Activated T-cell treated with anti-CD3 and anti-CD28 coated beads, Interleukin-2, amount 50 U/mL, for 1 hour (primary cell): ENCODE results near the gene TVP23A.
"Not testable (repeated sequence)": the region's sequence is repeated elsewhere in the genome, so short reads cannot be mapped to it uniquely, and the experiment has no call there.

Source experiments
- DNase-seq: peaks from one replicate; pipeline ENCODE4 v3.0.0-alpha.2; 2020

TVP23A gene

DNA sequence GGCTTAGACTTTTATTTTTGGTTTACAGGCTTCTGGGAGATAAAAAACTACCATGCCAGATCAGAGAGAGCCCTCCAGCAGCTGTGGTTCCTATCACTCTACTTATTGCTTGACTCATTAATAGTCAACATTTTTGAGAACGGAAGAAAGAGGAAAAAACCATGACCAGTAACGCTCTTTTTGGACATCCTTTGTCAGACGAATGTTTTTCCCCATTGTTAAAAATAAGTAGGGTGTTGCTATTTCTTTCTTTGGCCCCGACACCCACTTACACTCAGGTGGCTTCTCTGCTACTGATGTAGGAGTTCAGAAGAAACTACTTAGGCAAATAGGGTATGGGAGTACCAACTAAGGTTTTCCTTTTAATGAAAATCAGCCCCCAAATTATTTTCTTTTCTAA, 27.5 kb downstream of the TVP23A start:
- DNase-seq: no peak

DNA sequence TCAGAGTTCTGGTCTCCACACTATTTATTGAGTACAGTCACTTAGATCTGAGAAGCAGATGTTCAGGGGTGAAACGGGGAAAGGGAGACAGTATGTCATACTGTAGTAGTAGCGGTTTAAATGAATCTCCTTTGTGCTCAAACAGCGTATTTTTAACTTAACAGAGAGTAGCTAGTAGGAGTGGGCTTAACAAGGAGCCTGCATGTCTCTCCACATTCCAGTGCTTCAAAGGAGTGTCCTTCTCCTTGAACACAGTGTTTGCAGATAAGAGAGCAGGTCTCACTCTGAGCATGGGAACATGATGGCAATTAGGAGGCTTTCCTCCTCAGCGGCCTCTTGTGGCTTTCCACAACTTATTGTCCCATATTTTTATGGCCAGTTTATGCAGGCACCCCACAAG, 30.0 kb downstream of the TVP23A start:
- not testable (repeated sequence) for DNase-seq

DNA sequence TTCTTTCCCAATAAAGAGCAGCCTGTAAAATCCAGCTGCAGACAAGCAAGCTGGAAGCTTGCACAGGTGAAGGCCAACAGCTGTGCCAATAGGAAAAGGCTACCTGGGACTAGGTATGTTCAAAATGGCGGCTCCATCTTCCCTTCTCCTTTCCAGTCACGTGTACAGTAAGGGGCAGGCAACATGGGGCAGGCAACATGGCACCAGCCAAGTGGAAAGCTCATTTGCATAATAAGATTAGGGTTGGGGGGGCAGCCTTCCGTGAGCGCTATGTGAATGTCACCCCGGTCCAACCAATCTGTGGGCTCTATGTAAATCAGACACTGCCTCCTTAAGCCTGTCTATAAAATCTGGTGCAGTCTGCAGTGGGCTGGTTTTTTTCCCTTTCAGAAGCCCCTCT, 31.3 kb downstream of the TVP23A start:
- DNase-seq: no peak

DNA sequence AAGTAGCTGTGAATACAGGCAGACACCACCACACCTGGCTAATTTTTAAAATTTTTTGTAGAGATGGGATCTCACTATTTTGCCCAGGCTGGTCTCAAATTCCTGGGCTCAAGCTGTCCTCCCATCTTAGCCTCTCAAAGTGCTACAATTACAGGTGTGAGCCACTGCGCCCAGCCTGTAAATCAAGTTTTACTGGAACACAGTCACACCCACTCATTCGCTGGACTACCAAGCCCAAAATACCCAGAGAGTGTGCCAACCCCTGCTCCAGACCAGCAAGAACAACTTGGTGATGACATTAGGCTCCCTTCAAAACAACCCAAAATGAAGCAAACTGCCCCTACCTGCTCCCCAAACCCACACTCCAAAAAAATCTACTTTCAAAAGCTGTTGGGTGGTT, 36.0 kb downstream of the TVP23A start:
- DNase-seq: no peak

DNA sequence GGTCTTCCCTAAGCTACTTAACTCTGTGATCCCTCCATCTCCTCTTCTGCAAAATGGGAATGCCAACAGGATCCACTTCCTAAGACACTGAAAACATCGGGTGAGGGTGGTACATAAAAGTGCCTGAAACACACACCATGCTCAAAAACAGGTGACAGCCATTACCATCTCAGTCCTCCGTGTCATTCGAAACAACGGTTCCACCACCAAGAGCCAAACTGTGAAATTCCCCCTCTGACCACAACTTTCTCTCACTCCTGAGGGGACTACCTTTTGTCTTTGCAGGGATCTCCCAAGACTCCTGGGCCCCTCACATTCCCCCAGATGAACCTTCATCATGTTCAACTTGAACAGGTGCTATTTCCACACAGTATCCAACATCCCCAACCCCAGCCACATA, 38.0 kb downstream of the TVP23A start:
- DNase-seq: no peak

DNA sequence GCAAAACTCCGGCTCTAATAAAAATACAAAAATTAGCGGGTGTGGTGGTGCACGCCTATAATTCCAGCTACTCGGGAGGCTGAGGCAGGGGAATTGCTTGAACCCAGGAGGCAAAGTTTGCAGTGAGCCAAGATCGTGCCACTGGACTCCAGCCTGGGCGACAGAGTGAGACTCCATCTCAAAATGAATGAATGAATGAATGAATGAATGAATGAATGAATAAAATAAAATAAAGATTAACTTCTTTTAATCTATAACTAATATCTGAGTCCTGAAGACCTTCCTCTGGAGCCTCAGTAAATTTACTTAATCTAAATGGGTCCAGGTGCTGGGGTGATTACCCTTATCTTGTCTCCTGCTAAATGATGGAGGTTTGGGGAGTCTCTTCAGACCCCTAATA, 38.7 kb downstream of the TVP23A start:
- not testable (repeated sequence) for DNase-seq

DNA sequence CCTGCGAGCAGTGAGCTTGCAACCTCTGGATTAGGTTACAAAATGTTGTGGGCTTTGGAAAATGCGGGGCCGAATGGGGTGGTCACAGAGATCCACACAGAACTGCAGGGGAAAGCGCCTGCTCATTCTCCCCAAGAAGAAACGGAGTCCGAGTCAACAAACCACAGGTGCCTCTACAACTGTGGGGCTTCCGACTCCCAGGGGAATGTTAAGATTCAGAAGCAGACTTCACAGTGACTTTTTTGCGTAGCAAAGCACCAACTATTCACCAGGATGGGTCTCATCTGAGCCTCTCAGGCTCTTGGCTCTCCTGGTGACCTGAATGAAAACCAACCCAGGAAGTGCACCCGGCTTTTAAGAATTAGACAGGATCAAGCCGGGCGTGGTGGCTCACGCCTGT, 41.2 kb downstream of the TVP23A start:
- DNase-seq: no peak

DNA sequence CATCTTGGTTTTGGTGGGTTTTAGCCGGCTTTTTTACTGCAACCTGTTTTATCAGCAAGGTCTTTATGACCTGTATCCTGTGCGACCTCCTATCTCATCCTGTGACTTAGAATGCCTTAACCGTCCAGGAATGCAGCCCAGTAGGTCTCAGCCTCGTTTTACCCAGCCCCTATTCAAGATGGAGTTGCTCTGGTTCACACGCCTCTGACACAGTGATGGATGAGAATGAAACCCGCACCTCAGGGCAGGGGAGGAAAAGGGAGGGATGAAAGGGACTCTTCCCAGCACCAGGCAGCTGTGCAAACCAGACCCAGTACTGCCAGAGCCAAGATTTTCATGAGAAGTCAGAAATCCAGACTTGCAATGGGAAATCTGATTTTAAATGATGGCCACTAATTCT, 41.7 kb downstream of the TVP23A start:
- not testable (repeated sequence) for DNase-seq

DNA sequence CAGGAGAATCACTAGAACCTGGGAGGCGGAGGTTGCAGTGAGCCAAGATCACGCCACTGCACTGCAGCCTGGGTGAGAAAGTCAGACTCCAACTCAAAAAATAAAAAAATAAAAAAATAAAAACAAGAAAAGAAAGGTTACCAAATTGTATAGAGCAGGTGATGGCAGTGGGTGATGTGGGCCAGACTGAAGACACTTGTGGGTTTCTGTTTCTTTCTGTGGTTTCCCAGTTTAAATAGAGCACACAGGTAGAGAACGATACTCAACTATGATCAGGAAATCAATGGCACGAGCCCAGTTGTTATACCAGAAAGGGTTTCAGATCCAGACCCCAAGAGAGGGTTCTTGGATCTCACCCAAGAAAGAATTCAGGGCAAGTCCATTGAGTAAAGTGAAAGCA, 42.3 kb downstream of the TVP23A start:
- no peak for DNase-seq

DNA sequence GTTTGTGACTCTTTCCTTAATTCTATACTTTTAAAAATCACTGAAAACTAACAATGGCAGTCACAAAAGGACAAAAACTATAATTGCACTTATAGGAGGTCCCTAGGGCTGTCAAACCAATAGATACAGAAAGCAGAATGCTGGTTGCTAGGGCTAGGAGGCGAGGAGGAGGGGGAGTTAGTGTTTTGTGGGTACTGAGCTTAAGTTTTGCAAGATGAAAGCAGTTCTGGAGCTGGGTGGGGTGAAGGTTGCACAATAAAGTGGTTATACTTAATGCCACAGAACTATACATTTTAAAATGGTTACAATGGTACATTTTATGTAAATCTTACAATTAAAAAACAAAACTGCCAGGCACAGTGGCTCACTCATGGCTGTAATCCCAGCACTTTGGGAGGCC, 47.7 kb downstream of the TVP23A start:
- DNase-seq: no peak

DNA sequence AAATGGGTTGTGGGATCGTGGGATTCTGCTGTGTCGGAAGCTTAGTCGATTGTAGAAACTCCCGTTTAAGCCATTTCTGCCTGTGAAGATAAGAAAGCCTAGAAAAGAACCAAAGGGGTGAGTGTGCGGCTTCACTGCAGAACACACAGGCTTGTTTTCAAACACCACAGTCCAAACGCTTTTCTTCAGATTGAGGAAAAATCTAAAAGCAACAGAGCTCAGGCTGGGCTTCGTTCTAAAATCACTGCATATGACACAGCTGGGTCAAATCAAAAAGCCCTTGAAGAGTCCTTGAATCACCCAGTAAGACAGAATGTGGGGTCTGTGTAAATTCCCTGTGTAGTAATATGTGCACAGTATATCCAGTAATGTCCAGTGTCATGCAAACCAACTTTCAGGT, 49.2 kb downstream of the TVP23A start:
- no peak for DNase-seq

DNA sequence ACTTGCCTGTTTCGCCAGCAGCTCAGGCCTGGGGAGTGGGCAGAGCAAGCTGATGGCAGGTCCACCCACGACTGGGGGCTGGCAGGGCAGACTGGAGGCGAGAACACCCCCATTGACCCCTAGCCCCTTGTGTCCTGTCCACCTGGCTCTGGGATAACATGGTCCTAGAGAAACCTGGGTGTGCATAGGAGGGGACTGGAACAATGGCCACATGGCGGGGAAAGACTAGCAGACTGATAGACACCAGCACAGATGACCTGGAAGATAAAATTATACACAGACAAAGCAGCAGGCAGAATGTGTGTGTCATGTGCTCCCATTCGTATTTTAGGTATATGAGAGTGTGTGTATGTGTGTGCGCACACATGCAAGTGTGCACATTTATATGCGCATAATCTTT, 51.5 kb downstream of the TVP23A start:
- no peak for DNase-seq

DNA sequence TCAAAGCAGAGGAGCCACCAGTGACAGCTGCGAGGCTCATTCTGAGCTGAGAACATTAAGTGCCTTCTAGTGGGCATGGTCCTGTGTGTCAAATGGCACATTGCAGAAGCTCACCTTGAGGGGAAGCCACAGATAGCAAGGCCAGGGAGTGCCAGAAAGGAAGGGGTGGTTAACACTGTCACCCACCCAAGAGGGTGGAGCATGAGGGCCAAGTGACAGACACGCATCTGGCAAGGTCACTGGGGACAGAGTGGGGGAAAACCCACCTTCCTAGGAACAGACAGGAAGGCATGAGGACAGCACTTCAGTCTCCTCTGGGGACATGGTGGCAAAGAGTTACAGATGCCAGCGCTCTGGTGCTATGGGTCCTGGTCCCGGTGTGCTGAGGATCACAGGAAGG, 52.8 kb downstream of the TVP23A start:
- no peak for DNase-seq

DNA sequence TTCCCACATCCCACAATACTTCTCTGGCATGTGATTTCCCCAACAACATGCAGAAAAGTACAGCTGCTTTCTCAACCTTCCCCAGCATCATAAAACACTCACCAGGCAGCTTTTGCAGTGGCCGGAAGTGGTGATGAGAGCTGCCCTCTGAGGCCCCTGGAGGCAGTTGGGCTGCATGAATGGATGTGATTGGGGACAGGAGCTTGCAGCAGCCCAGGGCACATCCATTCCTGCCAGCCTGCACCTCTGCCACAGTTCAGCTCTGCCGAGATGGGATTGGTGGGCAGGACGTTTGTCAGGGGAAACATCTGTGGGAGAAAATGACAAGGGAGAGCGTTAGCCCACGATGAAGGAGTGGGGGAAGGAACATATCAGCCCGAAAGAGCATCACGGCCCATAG, 55.1 kb downstream of the TVP23A start:
- no peak for DNase-seq

DNA sequence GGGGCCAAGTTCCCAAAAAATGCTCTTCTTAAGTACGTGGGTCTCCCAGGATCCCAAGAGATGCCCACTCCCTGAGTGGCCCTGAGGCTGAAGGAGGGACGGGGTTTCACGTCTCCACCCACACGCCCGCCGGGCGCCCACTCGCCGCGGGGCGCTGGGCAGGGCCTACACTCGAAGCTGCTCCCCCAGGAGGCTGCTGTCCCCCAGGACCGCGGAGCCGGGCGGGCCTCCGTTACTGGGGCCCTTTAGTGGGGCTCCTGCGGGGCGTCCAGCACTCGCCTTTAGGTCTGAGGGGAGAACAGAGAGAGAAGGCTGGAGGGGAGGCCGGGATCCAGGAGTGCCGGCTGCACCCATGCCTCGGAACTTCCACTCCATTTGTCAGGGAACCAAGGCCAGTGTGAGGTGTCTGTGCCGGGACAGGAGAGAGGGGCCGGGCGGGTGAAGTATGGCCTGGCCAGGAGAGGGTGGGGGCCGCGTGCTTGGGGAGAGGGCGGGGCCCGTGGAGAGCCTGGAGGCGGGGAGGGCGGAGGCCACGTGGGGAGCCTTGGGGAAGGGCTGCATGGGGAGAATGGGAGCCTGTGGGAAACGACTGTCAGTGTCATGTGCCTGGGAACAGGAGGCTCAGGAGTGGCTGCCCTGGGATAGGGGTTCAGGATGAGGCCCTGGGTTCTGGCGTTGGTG, 56.1 kb downstream of the TVP23A start:
- DNase-seq: no peak

DNA sequence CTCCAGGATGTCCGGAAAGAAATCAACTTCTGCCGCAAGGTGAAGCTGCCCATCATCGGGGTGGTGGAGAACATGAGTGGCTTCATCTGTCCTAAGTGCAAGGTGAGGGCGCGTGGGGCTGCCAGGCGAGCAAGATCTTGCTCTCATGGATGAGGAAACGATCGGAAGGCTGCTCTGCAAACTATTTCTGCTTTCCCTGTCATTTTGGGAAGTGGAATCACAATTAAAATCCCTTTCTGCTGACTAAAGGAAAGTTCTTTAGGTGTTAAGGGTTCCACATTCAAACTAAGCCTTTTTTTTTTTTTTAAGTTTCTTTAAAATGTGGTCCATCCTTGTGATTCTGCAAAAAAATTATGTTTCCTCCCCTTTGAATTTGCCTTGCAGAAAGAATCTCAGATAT, 57.2 kb downstream of the TVP23A start:
- DNase-seq: no peak

DNA sequence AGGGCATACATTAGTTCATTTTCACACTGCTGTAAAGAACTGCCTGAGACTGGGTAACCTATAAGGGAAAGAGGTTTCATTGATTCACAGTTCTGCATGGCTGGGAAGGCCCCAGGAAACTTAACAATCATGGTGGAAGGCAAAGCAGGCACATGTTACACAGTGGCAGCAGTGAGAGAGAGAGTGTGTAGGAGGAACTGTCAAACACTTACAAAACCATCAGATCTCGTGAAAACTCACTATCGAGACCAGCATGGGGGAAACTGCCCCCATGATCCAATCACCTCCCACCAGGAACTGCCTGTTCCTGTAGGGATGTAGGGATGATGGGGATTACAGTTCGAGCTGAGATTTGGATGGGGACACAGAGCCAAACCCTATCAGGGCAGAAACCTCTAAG, 57.7 kb downstream of the TVP23A start:
- DNase-seq: no peak

DNA sequence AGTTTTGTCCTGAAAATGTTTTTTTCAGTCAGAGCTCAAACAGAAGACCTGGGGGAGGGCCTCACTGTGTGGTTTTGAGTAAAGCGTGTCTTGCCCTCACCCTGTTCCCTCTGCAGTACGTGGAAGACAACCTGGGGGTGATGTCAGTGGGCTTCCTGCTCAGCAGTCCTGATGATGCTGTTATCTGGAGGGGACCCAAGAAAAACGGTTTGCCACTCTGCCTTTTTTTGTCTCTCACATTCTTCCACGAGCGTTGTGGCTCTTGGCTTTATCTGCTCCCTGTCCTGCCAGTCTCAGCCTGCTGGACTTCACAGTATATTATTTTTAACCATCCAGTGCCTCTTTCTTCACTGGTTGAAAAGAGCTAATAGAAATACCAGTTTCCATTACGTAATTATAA, 62.0 kb downstream of the TVP23A start:
- DNase-seq: no peak

DNA sequence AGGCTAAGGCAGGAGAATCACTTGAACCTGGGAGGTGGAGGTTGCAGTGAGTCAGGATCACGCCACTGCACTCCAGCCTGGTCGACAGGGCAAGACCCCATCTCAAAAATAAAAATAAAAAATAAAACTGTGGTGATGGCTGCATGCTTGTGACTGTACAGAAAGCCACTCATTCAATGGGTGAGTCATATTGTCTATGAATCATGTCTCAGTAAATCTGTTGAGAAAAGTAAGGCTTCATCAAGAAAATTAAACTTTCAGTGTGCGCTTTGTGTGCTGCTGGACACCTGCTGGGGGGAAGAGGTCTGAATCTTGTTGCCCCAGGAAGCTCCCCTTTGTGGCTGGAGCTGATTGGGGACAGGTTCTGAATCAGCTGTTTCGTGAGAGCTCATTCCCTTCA, 63.7 kb downstream of the TVP23A start:
- no peak for DNase-seq

DNA sequence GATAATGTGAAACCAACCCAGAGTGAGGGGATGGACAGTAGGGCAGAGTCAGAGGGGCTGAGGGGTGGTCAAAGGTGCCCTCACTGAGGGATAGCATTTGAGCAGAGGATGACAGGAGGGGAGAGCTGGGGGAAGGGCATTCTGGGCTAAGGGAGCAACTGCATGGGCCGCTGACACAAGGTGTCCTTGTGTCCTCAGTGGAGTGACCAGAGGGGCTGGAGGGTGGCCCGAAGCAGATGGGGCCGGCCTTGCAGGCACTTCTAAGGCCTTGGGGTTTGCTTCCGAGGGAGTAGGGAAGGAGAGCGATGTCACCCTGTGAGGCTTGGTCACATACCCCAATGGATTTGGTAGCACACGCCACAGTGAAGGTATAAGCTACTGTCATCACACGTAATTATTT, 64.9 kb downstream of the TVP23A start:
- DNase-seq: no peak

DNA sequence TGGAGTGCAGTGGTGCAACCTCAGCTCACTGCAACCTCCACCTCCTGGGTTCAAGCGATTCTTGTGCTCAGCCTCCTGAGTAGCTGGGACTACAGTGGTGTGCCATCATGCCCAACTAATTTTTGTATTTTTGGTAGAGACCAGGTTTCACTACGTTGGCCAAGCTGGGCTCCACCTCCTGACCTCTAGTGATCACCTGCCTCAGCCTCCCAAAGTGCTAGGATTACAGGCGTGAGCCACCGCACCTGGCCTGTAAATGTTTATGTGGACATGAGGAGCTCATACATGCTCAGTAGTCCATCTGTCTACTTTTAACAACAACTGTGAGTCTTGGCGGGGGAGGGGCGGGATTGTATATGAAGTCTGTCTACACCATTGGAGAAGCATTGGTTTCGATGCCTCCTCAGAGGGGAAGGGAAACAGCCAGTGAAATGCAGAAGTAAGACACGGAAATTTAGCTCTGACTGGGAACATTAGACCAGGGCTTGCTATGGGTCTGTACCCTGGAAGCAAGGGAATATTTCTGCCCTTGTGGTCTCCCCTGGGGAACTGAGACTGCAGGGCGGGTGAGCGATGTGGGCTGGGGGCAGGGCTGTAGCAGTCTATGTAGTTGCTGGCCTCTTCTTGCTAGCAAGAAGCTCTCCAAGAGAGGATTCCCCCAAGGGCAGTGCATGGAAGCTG, 65.6 kb downstream of the TVP23A start:
- no peak for DNase-seq

DNA sequence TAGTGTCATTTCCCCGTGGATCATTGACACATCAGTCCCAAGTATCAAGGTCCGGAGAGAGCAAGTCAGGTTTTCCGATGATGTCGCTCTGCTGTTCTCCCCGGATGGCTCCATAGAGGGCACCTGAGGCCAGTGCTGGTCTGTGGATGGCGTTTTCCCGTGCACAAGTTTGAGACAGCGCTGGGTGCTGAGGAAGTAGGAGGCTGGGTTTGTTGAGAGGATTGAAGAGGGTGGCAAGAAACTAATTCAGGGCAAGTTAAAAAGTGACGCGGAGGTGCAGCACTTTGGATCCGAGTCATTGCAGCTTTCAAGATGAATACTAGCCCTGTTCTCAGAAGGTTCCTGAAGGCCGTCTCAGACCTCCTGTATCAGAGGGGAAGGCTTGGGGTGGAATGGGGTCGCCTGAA, 67.3 kb downstream of the TVP23A start:
- DNase-seq: no peak

DNA sequence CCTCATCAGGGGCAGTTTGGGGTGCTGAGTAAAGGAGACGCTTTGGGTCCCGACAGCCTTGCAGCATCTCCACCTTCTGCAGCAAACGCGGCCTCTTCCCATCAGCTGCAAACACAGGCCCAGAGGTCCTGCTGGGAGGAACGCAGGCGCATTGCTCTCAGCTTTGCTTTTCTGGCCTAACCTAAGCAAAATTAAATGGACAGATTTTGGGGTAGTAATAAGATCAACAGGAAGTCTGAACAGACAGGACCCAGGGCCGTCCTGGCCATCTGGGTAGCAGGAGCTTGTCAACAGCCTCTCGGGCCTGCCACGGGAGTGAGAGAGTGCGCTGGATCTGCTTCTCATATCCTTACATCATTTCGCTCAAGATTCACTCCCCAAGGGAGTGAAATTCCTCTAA, 67.8 kb downstream of the TVP23A start:
- DNase-seq: no peak

DNA sequence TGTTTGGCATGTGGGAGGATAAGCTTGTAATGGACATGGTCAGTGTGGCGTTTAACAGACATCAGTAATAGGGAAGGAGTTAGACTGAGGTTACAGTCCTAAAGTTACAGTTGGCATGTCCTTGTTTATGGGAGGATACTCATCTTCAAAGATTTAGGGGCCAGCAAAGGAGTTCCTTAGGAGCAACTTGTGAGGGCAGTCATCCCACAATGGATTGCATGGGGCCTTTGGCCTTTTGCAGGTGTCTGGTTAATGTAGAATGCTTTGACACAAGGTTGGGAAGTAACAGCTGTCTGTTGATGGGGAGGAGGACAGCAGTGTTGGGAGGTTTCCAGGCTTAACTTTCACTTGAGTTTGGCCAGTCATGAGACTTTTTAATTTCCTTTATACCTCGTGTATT, 72.8 kb downstream of the TVP23A start:
- no peak for DNase-seq

DNA sequence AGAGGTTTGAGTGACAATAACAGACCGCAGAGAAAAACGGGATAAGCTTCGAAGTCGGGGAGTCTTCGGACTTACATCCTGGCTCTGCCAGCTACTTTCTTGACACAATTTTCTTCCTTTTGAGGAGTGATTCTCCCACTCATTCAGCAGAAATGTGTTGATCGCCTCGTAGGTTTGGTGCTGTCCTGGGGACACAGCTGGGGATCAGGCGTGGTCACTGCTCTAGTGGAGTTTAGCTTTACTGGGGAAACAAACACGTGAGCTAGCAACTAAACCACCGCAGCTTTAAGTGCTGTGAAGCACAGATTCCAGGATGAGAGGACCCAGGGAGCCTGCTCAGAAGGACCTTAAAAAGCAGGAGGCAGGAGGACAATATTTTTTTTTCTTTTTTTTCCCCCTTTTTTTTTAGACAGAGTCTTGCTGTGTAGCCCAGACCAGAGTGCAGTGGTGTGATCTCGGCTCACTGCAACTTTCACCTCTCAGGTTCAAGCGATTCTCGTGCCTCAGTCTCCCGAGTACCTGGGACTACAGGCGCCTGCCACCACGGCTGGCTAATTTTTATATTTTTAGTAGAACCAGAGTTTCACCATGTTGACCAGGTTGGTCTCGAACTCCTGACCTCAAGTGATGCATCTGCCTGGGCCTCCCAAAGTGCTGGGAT, 74.1 kb downstream of the TVP23A start:
- DNase-seq: no peak
